GM18951 (cell line): Measurements from ENCODE around the gene GRIN1.

Source experiments
- POLR2A ChIP-seq: IDR thresholded peaks from 4 replicates; pipeline ENCODE4 v1.6.1; 2011; ENCODE audit warnings: mild to moderate bottlenecking; ENCODE audit not compliant: insufficient read length, insufficient read depth; ENCODE audit errors: extremely low read depth
- in situ Hi-C: fragments of 300-500 bp; cut with MboI; formaldehyde crosslinking; loops from one replicate; pipeline ENCODE4 v1.12.0; 2022; ENCODE audit warnings: low sequenced_read_pairs, mixed read lengths, inconsistent platforms; ENCODE audit not compliant: unreplicated experiment

GRIN1 gene

GRCh38 chr9:137193771-137194170 is 54.8 kb downstream of the GRIN1 start:
- no peak for TF ChIP-seq POLR2A
- in situ Hi-C loops, result no loop called here

GRCh38 chr9:137194388-137194787 is 55.4 kb downstream of the GRIN1 start:
- in situ Hi-C loops, result no loop called here

GRCh38 chr9:137194909-137195308 is 56.0 kb downstream of the GRIN1 start:
- TF ChIP-seq POLR2A, result no peak
- in situ Hi-C loops, result no loop called here

More at GRCh38 chr9:137194388-137194787, 55.4 kb downstream of the GRIN1 start:
- TF ChIP-seq POLR2A, result no peak

GRCh38 chr9:137195525-137196220 is 56.7 kb downstream of the GRIN1 start:
- in situ Hi-C loops, result no loop called here
- no peak for TF ChIP-seq POLR2A

- TF ChIP-seq POLR2A, result no peak
- in situ Hi-C loops, result no loop called here
Measured at GRCh38 chr9:137198051-137198901, 59.3 kb downstream of the GRIN1 start.

- no peak for TF ChIP-seq POLR2A
- in situ Hi-C loops, result no loop called here
Measured at GRCh38 chr9:137198902-137199283, 59.9 kb downstream of the GRIN1 start.

- TF ChIP-seq POLR2A, result no peak
- in situ Hi-C loops, result no loop called here
Measured at GRCh38 chr9:137199411-137200121, 60.6 kb downstream of the GRIN1 start.

- peak; percentile 97 for TF ChIP-seq POLR2A
- in situ Hi-C loops, result no loop called here
Measured at GRCh38 chr9:137200311-137201204, 61.6 kb downstream of the GRIN1 start, which contains the start of gene TPRN. TSS of gene TPRN (minus strand) at chr9:137200741. CDS start at chr9:137200711, 30 bp downstream.

- in situ Hi-C loops, result no loop called here
- no peak for TF ChIP-seq POLR2A
Measured at GRCh38 chr9:137201205-137201868, 62.4 kb downstream of the GRIN1 start.

- TF ChIP-seq POLR2A, result no peak
- in situ Hi-C loops, result no loop called here
Measured at GRCh38 chr9:137202966-137203365, 64.0 kb downstream of the GRIN1 start.

- in situ Hi-C loops, result no loop called here
Measured at GRCh38 chr9:137204731-137205125, 65.8 kb downstream of the GRIN1 start.

More at GRCh38 chr9:137204731-137205125, 65.8 kb downstream of the GRIN1 start:
- no peak for TF ChIP-seq POLR2A
